HG02981 (cell line): ENCODE data around the gene MYO9A.
"Not testable (repeated sequence)": the region's sequence is repeated elsewhere in the genome, so short reads cannot be mapped to it uniquely, and the experiment has no call there.

Experiments
- ATAC-seq: cut with Tn5 transposase; IDR thresholded peaks from one replicate; pipeline ENCODE4 v1.9.1; 2021; ENCODE audit warnings: mild to moderate bottlenecking, moderate library complexity; ENCODE audit not compliant: unreplicated experiment

MYO9A gene

DNA sequence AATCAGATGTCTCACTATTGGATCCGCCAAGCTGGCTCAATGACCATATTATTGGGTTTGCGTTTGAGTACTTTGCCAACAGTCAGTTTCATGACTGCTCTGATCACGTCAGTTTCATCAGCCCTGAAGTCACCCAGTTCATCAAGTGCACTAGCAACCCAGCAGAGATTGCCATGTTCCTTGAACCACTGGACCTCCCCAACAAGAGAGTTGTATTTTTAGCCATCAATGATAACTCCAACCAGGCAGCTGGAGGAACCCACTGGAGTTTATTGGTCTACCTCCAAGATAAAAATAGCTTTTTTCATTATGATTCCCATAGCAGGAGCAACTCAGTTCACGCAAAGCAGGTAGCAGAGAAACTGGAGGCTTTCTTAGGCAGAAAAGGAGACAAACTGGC lies 21.7 kb upstream of the MYO9A start:
- ATAC-seq, result no peak

DNA sequence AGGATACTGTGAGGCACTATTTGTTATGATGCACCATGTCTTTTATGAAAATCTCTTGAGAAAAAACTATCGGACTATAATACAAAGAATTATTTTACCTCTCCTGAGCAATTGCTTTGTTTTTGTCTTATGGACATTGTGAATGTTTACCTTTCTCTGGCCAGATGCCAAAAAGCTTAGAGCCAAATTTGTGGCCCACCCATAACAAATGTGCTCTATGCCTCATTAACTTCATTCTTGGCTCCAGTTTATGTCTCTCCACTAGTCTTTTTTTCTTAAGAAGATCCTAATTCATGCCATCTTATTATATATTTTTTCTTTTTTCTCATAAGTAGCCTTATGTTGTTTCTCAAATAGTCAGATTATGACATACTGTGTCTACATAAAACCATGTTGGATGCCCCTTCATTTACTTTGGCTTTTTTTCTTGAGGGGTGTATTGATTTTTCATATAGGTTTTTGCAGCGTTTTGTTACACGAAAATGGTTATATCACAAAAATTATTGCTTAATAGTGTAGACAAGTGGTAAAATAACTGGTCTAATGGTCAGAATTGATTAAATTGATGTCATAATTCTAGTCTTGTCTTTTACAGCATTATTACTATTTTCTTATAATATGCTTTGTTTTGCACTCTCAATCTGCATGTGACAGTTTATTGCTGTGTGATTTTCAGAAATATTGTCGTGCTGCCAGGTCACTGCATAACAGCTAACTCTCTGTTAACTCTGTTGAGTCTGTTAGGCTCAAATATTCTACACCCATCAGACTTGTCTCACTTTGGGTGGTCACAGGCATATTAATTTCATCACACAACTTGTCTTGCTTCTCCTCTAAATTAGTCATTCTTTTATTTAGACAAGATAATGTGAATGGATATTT lies 18.5 kb upstream of the MYO9A start:
- no peak for ATAC-seq

DNA sequence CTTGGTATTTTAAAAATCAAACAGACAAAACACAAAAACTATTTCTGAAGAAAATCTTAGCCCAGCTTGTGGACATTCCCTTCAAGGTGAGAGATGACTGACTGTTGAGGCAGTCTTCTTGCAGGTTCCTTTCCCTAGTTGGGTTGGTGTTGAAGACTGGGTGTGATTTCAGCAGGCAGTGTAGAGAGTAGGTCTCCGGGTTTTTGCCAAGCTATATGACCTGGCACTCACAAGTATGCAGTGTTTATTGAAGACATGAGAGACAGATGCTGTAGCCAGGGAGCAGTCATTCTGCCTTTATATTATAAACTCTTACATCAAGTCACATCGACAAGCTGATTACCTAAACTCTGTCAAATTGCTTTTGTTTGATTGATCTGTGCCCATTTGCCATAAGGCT lies 17.8 kb upstream of the MYO9A start:
- no peak for ATAC-seq

DNA sequence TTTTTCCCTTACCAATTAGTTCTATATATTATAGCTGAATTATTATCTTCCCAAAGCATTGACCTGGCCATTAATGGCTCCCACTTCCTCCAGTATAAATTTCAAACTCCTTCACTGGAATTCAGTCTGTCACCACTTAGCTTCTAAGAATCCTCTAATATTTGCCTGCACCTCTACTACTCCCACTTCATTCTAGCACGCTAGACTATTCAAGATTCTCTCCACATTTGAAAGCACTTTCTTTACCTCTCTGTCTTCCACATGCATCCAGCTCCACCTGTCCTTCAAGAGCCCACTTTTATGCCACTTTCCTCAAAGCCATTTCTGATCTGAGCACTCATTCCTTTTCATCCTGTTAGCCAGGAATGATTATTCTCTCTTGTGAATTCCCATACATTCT lies 15.3 kb upstream of the MYO9A start:
- no peak for ATAC-seq

DNA sequence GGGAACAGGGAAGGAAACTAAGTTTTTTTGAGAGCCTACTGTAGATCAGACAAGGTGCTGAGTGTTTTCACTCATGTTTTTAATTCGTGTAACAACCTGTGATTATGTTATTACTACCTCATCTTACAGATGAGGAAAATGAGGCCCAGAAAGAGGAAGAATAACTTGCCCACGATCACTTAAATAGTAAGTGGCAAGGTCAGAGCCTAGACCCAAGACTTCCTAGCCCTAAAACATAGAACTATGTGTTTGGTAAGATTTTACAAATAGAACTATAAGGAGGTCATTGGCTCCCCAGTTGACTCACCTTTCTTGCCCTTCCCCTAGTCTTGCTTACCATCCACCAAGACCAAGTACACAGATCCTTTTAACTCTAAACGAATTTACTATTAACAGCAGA lies 14.0 kb upstream of the MYO9A start:
- ATAC-seq, result no peak

DNA sequence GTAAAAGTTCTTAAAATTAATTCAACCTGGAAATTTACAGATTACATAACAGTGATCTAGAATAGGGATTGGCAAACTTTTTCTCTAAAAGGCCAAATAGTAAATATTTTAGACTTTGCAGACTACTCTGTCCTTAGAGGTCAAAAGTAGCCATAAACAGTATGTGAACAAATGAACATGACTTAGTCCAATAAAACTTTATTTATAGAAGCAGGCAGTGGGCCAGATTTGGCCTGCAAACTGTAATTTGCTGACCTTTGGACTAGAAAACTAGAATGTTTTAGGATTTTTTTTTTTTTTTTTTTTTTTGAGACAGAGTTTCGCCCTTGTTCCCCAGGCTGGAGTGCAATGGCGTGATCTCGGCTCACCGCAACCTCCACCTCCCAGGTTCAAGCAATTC lies 12.3 kb upstream of the MYO9A start:
- no peak for ATAC-seq

DNA sequence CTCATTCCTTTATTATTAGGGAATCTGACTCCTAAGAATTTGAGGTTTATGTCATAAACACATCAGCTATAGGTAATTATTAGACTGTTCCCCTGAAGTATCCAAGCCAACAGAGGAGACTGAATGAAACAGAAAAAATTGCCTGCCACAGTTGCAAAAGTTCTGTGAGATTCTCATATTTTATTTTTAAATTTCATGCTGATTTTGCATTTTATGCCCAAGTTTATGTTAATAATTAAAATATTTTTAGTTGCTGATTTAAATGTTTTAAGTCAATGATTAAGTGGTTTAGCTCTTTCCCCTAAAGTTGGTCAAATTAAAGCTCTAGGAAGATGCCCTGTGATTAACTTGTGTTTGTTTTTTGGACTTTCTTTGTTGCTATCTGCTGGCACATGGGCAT lies 10.4 kb upstream of the MYO9A start:
- no peak for ATAC-seq

DNA sequence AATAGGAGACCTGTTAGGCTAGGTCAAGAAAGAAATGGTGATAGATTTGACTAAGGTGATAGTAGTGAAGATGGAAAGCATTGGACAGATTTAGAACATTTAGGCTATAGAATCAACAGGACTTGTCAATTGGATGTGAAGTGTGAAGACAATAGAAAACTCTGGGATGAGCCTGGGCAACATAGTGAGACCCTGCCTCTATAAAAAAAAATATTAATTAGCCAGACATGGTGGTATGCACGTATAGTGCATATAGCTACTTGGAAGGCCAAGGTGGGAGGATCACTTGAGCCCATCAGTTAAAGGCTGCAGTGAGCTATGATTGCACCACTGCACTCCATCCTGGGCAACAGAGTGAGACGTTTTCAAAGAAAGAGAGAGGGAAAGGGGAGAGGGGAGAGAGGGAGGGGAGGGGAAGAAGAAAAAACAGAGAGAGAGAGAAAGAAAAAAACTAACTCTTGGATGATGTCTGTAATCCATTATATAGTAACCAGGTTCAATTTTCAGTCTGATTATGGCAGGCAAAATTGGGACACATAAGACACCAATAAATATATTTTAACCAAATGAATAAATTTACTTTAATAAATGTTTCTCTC lies 9.9 kb upstream of the MYO9A start:
- no peak for ATAC-seq

DNA sequence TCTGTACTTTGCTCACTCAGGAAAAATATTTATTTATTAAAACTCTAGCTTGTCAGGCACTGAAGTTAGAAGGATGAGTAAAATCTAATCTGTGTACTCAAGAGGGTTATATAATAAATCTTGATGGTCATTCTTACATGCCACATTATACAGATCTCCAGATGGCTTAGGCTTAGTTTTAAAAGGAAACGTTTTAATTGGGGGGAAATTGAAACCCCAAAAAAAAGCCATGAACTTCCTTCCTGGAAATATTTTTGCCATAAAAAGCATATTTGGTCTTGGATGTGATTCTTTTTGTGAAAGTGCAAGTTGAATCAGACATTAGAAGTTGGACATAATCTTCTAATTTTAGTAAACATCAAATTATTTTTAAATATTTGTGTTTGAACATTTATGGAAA lies 6.3 kb upstream of the MYO9A start:
- ATAC-seq, result no peak

DNA sequence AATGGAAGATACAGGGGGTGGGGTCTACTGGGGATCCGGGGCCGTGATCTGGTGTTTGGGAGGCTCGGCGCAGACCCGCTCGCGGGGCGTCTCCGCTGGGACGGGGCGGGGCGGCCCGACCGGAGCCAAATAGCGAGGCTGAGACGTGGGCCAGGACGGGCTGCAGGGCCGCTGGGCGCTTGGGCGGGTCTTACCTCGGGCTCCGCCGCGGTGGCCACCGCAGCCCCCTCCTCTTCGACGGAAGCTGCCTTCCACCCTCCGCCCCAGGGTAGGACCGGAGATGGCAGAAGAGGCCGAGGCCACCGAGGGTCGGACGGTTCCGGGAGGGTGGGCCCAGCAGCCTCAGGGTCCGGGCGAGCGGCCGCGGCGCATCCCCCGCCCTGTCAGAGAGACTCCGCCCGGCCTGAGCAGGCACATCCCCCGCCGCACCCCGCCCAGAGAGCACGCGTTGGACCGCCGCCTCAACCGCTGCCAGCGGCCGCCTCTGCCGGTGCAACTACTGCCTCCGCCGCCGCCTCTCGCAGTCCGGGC lies 399 bp downstream of the MYO9A start:
- ATAC-seq, result peak; percentile 55

DNA sequence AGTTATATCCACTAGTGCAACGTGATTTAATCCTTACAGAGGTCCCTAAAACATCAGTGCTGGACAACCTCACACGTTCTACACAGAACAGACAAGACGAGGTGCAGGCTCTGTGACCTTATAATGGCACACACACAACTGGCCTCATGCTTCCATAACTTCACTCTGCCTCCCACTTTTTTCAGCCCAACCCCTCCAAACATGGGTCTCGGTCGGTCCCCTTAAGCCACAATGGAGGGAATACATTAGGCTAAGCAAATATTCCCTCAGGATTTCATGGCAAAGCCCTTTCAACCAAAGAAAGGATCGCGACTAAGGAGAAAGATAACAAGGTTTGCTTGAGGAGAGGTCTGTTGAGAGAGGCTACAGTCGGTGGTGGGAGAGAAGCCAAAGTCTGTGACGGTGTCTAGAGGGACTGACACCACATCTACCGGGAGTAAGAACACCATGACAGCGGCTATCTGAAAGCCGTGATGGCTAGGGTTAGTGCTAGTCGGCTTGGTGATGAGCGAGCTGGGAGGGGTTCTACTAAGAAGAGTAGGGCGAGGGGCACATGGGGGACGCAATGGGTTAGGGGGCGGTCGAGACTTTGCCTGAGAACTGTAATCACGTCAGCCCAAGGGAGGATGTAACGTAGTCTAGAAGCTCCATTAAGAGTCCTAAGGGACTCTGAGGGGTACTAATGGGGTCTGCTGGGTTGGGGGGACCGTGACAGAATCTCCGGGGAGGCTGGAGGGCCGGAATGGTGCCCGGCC lies 1.0 kb downstream of the MYO9A start:
- peak; percentile 1 for ATAC-seq

DNA sequence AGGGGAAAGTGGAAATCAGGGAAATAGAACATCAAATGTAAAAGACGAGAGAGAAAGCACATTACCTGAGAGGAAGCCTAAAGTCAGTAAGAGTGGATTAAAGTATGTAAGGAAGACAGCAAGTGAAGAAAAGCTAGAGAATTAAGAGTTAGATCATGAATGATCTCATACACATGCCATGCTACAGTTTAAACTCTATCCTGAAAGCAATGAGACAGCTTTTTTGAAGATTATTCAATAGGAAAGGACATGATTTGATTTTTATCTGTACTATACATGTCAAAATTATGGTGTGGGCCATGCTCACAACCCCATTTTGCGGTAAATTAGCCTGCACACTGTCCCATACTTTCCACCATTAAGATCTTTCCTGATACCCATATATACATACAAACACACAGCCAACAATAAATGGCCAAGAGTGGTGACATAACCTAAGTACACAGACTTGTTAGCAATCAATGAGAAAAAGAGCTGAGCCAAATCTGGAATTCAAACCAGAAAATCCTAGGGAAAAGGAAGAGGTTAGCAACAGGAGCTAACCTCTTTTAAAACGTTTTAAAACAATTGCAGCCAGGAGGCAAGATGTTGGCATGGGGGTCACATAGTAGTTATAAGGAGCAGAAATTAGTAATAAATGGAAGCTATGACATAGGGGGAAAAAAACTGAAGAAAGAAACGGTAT lies 4.5 kb downstream of the MYO9A start:
- no peak for ATAC-seq

DNA sequence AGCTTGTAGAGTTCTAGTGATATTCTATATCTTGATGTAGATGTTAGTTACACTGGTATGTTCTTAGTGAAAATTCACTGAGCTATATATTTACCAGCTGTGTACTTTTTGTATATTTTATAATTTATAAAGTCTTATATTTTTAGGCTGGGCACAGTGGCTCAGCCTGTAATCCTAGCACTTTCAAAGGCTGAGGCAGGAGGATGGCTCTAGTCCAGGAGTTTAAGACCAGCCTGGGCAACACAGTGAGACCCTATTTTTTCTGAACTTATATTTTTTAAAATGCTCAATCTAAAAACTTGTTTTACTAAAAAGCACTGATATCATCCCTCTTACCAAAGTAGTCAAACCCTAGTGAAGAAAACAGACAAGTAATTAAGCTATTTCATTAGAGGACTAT lies 5.1 kb downstream of the MYO9A start:
- no peak for ATAC-seq

DNA sequence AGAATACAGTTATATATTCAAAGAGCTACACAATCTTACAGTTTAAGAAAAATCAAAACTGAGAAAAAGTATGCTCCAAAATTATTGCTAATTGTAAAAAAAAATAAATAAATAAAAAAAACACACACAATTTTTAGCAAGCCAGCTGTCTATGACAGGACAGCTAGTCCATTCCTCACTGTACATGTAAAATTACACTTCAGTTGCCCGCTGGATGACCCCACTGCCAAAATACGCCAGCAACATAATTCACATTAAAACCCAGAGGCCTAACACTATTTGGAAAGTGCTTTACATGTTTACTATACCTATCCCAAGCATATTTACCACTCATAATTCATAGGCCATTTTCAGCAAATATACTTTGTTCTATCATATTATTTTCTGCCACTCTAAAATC lies 5.8 kb downstream of the MYO9A start:
- ATAC-seq, result no peak

DNA sequence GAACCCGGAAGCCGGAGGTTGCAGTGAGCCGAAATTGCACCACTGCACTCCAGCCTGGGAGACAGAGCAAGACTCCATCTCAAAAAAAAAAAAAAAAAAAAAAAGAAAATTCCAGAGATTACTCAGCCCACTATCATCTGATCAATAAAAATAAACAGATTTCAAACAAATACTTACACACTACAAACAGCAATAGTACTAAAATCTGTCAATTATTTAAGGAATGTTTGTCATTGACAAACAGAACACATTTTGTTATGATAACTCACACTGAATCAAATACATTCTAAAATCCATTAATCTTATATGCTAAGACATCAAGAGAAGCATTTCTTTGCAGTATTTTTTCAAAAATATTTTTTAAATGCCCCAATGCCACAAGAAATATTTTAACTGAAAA lies 7.6 kb downstream of the MYO9A start:
- ATAC-seq, result no peak

DNA sequence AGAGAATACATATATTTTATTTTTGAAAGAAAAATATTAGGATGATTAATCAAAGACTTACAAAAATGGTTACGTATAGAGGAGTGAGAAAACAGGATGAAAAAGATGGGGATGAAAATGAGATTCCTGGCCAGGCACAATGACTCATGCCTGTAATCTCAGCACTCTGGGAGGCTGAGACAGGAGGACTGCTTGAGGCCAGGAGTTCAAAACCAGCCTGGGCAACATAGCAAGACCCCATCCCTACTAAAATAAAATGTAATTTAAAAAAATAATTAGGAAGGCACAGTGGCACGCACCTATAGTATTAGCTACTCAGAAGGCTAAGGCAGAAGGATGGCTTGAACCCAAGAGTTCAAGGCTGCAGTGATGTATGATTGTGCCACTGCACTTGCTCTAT lies 11.9 kb downstream of the MYO9A start:
- no peak for ATAC-seq

DNA sequence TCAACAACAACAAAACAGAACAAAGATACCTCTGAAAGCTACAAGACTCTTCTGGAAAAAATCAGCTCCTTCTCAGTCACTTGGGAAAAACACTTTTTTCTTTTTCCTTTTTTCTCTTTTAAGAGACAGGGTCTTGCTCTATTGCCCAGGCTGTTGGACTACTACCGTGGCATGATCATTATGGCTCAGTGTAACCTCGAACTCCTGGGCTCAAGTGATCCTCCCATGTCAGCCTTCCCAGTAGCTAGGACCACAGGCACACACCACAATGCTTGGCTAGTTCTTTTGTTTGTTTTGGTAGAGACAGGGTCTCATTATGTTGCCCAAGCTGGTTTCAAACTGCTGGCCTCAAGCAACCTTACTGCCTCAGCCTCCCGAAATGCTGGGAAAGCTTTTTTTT lies 12.8 kb downstream of the MYO9A start:
- no peak for ATAC-seq

DNA sequence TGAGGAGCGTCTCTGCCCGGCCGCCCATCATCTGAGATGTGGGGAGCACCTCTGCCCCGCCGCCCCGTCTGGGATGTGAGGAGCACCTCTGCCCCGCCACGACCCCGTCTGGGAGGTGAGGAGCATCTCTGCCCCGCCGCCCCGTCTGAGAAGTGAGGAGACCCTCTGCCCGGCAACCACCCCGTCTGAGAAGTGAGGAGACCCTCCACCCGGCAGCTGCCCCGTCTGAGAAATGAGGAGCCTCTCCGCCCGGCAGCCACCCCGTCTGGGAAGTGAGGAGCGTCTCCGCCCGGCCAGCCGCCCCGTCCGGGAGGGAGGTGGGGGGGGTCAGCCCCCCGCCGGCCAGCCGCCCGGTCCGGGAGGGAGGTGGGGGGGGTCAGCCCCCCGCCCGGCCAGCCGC lies 17.4 kb downstream of the MYO9A start:
- ATAC-seq, result not testable (repeated sequence)

DNA sequence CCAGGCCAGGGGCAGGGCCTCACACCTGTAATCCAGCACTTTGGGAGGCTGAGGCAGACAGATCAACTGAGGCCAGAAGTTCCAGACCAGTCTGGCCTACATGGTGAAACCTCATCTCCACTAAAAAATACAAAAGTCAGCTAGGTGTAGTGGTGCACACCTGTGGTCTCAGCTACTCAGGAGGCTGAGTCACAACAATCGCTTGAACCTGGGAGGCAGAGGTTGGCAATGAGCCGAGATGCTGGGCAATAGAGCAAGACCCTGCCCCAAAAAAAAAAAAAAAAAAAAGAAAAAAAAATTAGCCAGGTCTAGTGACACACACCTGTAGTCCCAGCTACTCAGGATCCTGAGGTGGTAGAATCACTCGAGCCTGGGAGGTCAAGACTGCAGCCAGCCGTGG lies 18.8 kb downstream of the MYO9A start:
- ATAC-seq, result no peak

DNA sequence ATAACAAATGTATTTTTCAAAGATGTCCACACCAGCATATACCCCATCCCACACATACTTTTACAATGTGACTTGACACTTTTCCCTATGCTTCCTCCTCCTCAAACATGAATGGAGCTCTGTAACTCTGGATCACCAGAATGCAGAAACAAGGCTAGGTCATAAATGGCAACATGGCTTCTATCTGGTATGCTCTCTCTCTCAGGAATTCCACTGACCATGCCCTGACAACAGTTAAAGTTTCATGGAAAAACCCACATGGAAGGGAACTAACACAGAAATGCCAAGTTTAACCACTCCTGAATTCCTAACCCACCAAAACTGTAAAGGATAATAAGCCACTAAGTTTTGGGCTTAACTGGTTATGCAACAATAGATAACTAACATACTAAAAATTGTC lies 19.9 kb downstream of the MYO9A start:
- no peak for ATAC-seq

DNA sequence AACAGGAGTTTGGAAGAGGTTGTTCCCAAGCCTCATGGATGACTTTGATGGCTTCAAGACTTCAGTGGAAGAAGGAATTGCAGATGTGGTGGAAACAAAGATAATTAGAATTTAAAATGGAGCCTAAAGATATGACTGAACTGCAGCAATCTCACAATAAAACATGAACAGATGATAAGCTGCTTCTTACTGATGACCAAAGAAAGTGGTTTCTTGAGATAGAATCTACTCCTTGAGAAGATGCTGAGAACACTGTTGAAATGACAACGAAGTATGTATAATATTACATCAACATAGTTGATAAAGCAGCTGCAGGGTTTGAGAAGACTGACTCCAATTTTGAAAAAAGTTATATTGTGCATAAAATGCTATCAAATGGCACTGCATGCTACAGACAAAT lies 21.2 kb downstream of the MYO9A start:
- ATAC-seq, result no peak
